ENCODE data around the gene ICAM1.

The ICAM1 gene

GRCh38 chr19:10243606-10244005, 27.3 kb upstream of the ICAM1 start:
- no peak for DNase-seq

DNA sequence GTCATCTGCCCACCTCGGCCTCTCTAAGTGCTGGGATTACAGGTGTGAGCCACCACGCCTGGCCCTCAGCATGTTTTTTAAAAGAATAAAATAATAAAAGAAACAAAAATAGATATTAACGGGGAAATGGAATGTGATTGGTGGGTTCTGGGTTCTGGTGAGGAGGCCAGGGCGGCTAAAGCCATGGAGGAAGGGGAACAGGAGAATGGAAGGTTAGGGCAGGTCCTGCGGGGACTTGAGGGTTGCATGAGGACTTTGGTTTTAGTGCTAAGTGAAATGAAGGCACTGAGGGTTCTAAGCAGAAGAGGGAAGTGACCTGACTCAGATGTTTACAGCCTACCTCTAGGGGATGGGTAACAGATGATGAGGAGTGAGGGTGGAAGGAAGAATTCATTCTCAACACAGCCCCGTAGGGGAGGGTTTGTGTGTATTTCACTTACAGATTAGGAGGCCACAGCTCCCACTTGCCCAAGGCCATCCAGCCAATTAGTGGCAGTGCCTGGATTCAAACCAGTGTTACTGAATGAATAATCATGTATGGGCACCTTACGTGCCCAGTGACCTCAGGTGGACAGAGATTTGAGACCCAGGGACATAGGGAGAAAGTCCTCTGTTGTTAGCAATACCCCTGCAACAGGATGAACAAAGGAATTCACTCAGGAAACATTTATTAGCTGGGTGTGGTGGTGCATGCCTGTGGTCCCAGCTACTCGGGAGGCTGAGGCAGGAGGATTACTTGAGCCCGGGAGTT, 25.6 kb upstream of the ICAM1 start:
- DNase-seq = no peak

DNA sequence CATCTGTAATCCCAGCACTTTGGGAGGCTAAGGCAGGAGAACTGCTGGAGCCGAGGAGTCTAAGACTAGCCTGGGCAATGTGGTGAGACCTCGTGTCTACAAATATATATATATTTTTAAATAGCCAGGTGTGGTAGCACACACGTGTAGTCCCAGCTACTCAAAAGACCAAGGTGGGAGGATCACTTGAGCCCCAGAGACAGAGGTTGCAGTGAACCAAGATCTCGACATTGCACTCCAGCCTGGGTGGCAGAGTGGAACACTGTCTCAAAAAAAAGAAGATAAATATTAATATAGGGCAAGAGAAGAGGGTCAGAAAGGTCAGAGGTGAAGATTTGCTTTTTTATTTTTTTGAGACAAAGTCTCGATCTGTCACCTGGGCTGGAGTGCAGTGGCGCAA, 24.4 kb upstream of the ICAM1 start:
- no peak for DNase-seq

DNA sequence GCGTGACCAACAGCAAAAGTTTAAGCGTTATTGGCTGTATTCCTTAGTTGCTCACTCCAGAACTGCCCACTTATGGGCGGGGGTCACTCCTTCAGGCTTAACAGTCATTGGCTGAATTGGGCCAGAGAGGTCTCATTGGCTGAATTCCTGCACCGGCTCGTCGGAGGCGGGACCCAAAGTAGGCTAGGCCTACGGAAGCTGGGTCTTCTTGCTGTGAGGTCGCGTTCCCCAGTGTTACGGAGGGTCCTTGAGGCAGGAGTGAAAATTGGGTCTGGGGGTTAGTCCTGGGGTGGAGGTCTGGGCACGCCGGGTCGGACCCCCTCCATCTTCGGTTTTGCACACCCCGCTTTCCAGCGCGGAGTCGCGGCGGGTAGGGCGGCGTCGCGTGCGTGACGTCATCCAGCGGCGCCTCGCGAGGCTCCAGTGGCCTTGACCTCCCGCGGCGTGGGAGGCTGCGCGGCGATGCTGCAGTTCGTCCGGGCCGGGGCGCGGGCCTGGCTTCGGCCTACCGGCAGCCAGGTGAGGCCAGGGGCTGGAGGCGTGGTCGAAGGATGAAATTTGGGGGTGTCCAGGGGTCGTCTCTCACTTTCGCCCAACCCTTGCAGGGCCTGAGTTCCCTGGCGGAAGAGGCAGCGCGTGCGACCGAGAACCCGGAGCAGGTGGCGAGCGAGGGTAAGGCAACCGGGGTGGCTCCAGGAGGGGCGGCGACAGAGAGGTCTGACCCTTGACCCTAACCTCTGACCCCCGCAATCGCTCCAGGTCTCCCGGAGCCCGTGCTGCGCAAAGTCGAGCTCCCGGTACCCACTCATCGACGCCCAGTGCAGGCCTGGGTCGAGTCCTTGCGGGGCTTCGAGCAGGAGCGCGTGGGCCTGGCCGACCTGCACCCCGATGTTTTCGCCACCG, 18.9 kb upstream of the ICAM1 start, which contains the start of gene MRPL4:
MRPL4 (plus strand) TSS at position 423 of the 903 bp plus-strand sequence; CDS start at position 463, 40 bp downstream.
- peak; percentile 98 for DNase-seq

GRCh38 chr19:10252707-10253106, 18.2 kb upstream of the ICAM1 start:
- DNase-seq = no peak

- no peak for DNase-seq
These were observed 16.7 kb upstream of the ICAM1 start for GRCh38 chr19:10254244-10254643.

DNA sequence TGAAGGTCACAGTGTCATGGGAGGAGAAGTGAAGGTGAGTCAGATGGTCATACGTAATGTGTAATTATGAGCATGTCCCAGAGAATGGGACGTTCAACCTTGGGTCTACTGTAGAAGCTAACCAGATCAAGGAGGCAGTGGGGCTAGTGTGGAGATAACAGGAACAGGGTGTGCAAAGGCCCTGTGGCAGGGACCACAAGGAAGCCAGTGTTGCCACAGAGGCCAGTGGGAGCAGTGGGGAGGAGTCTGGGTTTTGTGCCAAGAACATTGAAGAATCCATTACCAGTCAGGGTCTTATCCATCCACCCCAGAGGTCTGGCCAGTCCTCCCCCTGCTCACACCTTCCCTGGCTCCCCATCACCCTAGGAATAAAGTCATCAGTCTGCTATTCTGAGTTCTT, 15.6 kb upstream of the ICAM1 start:
- no peak for DNase-seq

DNA sequence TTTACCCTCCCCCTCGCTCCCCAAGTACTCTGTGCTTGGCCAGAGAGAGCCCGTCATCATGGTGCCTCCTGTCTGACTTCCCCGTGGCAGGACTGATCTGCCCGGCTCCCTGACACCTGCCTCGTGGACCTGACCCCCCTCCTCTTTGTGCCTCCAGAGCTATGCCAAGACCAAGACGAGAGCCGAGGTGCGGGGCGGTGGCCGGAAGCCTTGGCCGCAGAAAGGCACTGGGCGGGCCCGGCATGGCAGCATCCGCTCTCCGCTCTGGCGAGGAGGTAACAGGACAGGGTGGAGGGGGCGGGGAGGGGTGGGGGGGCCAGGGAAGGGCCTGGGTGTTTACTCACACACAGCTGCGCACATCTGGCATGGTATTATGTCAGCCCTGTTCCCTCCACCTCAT, 14.4 kb upstream of the ICAM1 start:
- no peak for DNase-seq

DNA sequence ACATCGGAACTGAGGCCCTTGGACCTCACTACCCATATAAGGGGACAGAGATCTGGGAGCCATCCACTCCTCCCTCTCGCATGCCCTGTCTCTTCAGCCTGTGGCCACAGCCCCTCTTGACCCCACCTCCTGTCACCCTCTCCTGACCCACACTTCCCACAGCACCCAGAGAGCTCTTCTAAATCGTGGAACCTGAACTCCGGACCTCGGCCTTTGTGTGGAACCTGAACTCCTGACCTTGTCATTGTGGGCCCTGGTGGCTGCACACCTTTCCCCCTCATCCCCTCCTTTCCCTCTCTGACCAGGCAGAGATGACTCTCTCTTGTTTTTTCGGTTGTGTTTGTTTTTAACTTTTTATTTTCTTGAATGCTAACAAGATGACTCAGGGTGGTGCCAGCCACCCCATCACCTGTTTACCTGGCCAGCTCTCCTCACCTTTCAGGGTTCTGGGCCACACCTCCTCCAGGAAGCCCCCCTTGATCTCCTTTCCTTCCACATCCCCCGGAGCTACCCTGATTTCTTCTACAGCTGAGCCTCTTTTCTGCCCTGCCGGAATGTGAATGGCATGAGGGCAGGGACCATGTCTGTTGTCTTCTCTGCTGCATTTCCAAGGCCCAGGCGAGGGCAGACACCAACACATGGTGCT, 13.8 kb upstream of the ICAM1 start:
- DNase-seq = no peak

- DNase-seq = no peak
These were observed 12.7 kb upstream of the ICAM1 start for GRCh38 chr19:10258080-10258710.

DNA sequence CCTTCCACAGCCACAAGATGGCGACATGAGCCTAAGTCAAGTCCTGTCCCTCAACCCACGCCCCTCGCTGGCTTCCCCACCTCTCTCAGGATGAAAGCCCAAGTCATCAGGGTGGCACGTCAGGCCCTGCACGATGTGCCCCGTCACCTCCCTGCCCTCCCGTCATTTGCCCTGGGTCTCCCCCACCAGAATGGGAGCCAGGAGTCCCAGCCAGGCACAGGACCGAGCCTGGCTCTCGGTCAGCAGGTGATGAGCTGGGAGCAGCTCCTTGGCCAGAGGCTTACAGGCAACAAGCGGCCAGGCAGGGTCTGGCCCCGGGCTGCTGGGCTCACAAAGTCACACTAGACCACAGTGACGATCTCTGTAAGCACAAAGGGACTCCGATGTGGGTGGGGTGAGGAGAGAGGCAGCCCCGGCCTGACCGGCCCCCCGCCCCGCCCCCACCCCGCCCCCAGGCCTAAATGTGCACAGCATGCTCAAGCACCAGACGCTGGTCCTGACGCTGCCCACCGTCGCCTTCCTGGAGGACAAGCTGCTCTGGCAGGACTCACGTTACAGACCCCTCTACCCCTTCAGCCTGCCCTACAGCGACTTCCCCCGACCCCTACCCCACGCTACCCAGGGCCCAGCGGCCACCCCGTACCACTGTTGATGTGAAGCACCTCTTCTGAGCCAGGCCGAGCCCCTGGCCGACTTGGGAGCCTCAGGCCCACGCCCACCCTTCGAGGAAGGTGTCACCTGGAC, 11.6 kb upstream of the ICAM1 start:
- peak; percentile 78 for DNase-seq

DNA sequence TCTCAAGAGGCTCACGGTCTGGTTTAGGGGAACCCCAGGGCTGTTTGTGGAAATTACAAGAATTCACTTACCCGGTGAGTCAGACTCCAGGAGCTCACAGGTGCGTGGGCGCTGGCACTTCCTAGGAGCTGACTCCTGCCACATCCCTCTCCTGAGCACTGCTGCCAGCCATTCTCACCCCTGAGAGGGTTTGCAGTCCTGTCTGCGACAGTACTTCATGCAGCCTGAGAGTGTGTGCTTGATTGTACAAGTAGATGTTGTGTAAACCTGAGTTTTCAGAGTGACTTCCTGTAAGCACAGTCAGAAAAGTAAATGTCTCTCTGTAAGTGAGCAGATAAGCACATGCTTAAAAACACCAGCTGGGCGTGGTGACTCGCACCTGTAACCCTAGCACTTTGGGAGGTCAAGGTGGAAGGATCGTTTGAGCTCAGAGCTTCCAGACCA, 10.8 kb upstream of the ICAM1 start:
- no peak for DNase-seq

DNA sequence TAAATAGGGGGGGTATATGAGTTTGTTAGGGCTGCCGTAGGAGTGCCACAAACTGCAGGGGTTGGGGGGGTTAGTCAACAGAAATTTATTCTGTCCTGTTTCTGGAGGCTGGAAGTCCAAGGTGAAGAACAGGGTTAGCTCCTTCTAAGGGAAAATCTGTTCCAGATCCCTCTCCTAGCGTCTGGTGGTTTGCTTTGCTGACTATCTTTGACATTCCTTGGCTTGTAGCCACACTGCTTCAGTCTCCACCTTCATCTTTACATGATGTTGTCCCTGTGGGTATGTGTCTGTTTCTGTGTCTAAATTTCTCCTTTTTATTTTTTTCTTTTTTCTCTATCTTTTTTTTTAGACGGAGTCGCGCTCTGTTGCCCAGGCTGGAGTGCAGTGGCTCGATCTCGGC, 8.1 kb upstream of the ICAM1 start:
- DNase-seq = no peak

DNA sequence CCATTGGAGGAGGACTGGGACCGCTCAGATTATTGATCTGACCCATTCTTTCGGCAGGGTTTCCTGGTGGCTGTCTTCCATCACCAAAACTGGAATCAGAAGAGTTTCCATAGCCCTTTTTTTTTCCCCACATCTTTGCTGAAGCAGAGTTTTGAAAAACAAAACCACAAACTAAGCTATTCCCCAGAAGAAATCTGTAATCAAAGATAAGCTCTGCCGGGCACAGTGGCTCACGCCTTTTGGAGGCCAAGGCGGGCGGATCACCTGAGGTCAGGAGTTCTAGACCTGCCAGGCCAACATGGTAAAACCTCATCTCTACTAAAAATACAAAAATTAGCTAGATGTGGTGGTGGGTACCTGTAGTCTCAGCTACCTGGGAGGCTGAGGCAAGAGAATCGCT, 4.2 kb upstream of the ICAM1 start:
- DNase-seq = no peak

GRCh38 chr19:10268071-10268470, 2.8 kb upstream of the ICAM1 start:
- DNase-seq = no peak

DNA sequence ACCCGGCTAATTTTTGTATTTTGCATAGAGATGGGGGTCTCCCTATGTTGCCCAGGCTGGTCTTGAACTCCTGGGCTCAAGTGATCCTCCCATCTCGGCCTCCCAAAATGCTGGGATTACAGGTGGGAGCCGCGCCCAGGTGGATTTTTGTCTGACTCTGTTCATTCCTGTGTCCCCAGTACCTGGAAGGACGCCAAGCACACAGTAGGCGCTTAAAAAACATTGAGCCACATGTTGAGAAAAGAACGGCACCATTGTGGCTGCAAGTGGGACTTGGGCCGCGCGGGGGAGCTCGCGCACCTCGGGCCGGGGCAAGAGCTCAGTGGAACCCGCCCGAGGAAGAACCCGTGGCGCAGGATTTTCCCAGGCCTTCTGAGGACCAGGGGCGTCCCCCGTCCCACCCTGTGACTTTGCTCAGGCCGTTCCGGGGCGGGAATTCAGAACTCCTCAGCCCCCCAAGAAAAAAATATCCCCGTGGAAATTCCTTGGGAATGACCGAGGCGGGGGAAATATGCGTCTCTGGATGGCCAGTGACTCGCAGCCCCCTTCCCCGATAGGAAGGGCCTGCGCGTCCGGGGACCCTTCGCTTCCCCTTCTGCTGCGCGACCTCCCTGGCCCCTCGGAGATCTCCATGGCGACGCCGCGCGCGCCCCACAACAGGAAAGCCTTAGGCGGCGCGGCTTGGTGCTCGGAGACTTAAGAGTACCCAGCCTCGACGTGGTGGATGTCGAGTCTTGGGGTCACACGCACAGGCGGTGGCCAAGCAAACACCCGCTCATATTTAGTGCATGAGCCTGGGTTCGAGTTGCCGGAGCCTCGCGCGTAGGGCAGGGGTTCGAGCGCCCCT, 1.4 kb upstream of the ICAM1 start:
- no peak for DNase-seq

DNA sequence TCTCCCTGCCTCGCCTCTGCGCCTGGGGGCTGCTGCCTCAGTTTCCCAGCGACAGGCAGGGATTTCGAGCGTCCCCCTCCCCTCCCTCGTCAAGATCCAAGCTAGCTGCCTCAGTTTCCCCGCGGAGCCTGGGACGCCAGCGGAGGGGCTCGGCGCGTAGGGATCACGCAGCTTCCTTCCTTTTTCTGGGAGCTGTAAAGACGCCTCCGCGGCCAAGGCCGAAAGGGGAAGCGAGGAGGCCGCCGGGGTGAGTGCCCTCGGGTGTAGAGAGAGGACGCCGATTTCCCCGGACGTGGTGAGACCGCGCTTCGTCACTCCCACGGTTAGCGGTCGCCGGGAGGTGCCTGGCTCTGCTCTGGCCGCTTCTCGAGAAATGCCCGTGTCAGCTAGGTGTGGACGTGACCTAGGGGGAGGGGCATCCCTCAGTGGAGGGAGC, 722 bp upstream of the ICAM1 start:
- no peak for DNase-seq

DNA sequence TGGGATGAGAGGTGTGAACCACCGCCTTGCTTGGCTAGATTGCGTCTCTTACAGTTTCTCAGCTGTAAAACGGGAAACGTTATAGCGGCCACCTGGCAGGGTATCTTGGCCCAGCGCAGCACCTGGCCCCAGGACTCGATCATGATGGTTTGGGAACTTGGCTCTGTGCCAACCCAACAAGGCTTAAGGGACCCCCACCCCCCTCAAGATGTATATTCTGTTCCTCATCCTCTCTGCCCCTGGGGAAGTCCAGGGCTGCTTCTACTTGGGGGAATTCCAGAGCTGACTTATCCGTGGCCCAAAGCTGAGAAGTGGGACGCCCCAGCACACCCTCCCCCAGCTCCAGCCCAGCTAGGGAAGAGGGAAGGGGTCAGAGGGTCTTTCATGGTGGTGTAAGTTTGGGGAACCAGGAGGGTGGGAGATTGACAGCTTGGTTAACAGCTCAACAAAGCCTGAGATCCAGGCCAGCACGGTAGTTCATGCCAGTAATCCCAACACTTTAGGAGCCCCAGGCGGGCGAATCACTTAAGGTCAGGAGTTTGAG, 695 bp downstream of the ICAM1 start:
- no peak for DNase-seq

DNA sequence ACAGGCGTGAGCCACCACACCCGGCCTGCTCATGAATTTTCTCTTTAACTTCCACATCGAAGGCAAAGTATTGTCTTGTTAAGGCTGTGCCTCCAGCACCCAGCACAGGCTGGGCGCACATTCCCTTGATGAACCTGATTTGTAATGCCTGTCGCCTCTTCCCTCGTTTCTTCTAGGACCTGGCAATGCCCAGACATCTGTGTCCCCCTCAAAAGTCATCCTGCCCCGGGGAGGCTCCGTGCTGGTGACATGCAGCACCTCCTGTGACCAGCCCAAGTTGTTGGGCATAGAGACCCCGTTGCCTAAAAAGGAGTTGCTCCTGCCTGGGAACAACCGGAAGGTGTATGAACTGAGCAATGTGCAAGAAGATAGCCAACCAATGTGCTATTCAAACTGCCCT, 3.7 kb downstream of the ICAM1 start:
- no peak for DNase-seq

GRCh38 chr19:10277795-10278589, 7.1 kb downstream of the ICAM1 start:
- no peak for DNase-seq
